ENCODE data around the gene RBFOX1.

RBFOX1 gene

GRCh38 chr16:7355758-7356157, 23.1 kb downstream of the RBFOX1 start:
- Histone ChIP-seq H3K36me3 (ENCODE audit: insufficient read depth, low read length) (no peaks in the 10 kb centered on the region), H3K4me3 (no peak overlapping the region), H3K9me3 (ENCODE audit: low read depth, low read length) (no peaks in the 10 kb centered on the region), H3K27ac (no peak overlapping the region), H3K9ac (ENCODE audit: insufficient read length) (no peak overlapping the region)
- TF ChIP-seq FOXP2 (optimal IDR thresholded peaks at IDR 0.05; ENCODE audit: control extremely low read depth, extremely low read length, insufficient read depth) (no peak), POLR2AphosphoS5 (IDR thresholded peaks at IDR 0.05; ENCODE audit: borderline replicate concordance, low read depth, low read length) (no peak), EZH2 (IDR thresholded peaks at IDR 0.05) (no peak)
- no peak for DNase-seq (ENCODE audit: low read depth, low spot score)

- no peak overlapping the region for H3K27ac ChIP-seq
- no peak for DNase-seq (ENCODE audit: low read depth, low spot score)
- TF ChIP-seq EZH2 (IDR thresholded peaks at IDR 0.05) (no peak), FOXP2 (optimal IDR thresholded peaks at IDR 0.05; ENCODE audit: control extremely low read depth, extremely low read length, insufficient read depth) (no peak), POLR2AphosphoS5 (IDR thresholded peaks at IDR 0.05; ENCODE audit: borderline replicate concordance, low read depth, low read length) (no peak)
Measured at GRCh38 chr16:7361416-7362129, 28.9 kb downstream of the RBFOX1 start.

GRCh38 chr16:7362231-7362630, 29.6 kb downstream of the RBFOX1 start:
- no peak for DNase-seq (ENCODE audit: low read depth, low spot score)
- no peak for TF ChIP-seq EZH2 (IDR thresholded peaks at IDR 0.05)
- no peak for TF ChIP-seq FOXP2 (optimal IDR thresholded peaks at IDR 0.05; ENCODE audit: control extremely low read depth, extremely low read length, insufficient read depth)
- no peak for TF ChIP-seq POLR2AphosphoS5 (IDR thresholded peaks at IDR 0.05; ENCODE audit: borderline replicate concordance, low read depth, low read length)
- Histone ChIP-seq H3K9ac (ENCODE audit: insufficient read length) (no peak overlapping the region), H3K9me3 (ENCODE audit: low read depth, low read length) (no peaks in the 10 kb centered on the region), H3K27ac (no peak overlapping the region), H3K36me3 (ENCODE audit: insufficient read depth, low read length) (no peaks in the 10 kb centered on the region), H3K4me3 (no peak overlapping the region)

More at GRCh38 chr16:7361416-7362129, 28.9 kb downstream of the RBFOX1 start:
- H3K9ac ChIP-seq (ENCODE audit: insufficient read length): no peak overlapping the region
- no peak overlapping the region for H3K4me3 ChIP-seq
- H3K36me3 ChIP-seq (ENCODE audit: insufficient read depth, low read length): no peaks in the 10 kb centered on the region
- H3K9me3 ChIP-seq (ENCODE audit: low read depth, low read length): no peaks in the 10 kb centered on the region

GRCh38 chr16:7363422-7364417, 31.1 kb downstream of the RBFOX1 start:
- Histone ChIP-seq H3K9me3 (ENCODE audit: low read depth, low read length) (no peaks in the 10 kb centered on the region), H3K27ac (no peak overlapping the region), H3K9ac (ENCODE audit: insufficient read length) (no peak overlapping the region), H3K4me3 (no peak overlapping the region), H3K36me3 (ENCODE audit: insufficient read depth, low read length) (no peaks in the 10 kb centered on the region)
- no peak for DNase-seq (ENCODE audit: low read depth, low spot score)
- no peak for TF ChIP-seq POLR2AphosphoS5 (IDR thresholded peaks at IDR 0.05; ENCODE audit: borderline replicate concordance, low read depth, low read length)
- TF ChIP-seq FOXP2 (optimal IDR thresholded peaks at IDR 0.05; ENCODE audit: control extremely low read depth, extremely low read length, insufficient read depth): no peak
- no peak for TF ChIP-seq EZH2 (IDR thresholded peaks at IDR 0.05)

GRCh38 chr16:7366041-7366440, 33.4 kb downstream of the RBFOX1 start:
- no peak for DNase-seq (ENCODE audit: low read depth, low spot score)

GRCh38 chr16:7366993-7367880, 34.6 kb downstream of the RBFOX1 start:
- DNase-seq (ENCODE audit: low read depth, low spot score): no peak
- Histone ChIP-seq H3K27ac (no peak overlapping the region), H3K4me3 (no peak overlapping the region), H3K9me3 (ENCODE audit: low read depth, low read length) (no peaks in the 10 kb centered on the region), H3K9ac (ENCODE audit: insufficient read length) (no peak overlapping the region), H3K36me3 (ENCODE audit: insufficient read depth, low read length) (no peaks in the 10 kb centered on the region)
- TF ChIP-seq FOXP2 (optimal IDR thresholded peaks at IDR 0.05; ENCODE audit: control extremely low read depth, extremely low read length, insufficient read depth): no peak
- TF ChIP-seq EZH2 (IDR thresholded peaks at IDR 0.05): no peak
- TF ChIP-seq POLR2AphosphoS5 (IDR thresholded peaks at IDR 0.05; ENCODE audit: borderline replicate concordance, low read depth, low read length): no peak

More at GRCh38 chr16:7366041-7366440, 33.4 kb downstream of the RBFOX1 start:
- Histone ChIP-seq H3K9ac (ENCODE audit: insufficient read length) (no peak overlapping the region), H3K9me3 (ENCODE audit: low read depth, low read length) (no peaks in the 10 kb centered on the region), H3K4me3 (no peak overlapping the region), H3K36me3 (ENCODE audit: insufficient read depth, low read length) (no peaks in the 10 kb centered on the region), H3K27ac (no peak overlapping the region)
- no peak for TF ChIP-seq EZH2 (IDR thresholded peaks at IDR 0.05)
- TF ChIP-seq FOXP2 (optimal IDR thresholded peaks at IDR 0.05; ENCODE audit: control extremely low read depth, extremely low read length, insufficient read depth): no peak
- TF ChIP-seq POLR2AphosphoS5 (IDR thresholded peaks at IDR 0.05; ENCODE audit: borderline replicate concordance, low read depth, low read length): no peak

- no peaks in the 10 kb centered on the region for H3K36me3 ChIP-seq (ENCODE audit: insufficient read depth, low read length)
- no peaks in the 10 kb centered on the region for H3K9me3 ChIP-seq (ENCODE audit: low read depth, low read length)
- DNase-seq (ENCODE audit: low read depth, low spot score): no peak
- no peak overlapping the region for H3K9ac ChIP-seq (ENCODE audit: insufficient read length)
- H3K27ac ChIP-seq: no peak overlapping the region
- no peak for TF ChIP-seq POLR2AphosphoS5 (IDR thresholded peaks at IDR 0.05; ENCODE audit: borderline replicate concordance, low read depth, low read length)
- H3K4me3 ChIP-seq: no peak overlapping the region
Measured at GRCh38 chr16:7369204-7369603, 36.6 kb downstream of the RBFOX1 start.
